ENCODE results near the gene SERP2.

The SERP2 gene

GRCh38 chr13:44435142-44435918 is 61.7 kb downstream of the SERP2 start:
- peak; percentile 91 for DNase-seq (ENCODE audit: low spot score)

GRCh38 chr13:44435919-44436510 is 62.4 kb downstream of the SERP2 start:
- no peak for DNase-seq (ENCODE audit: low spot score)

GRCh38 chr13:44436589-44437337 is 63.1 kb downstream of the SERP2 start:
- DNase-seq (ENCODE audit: low spot score): peak; percentile 25

- DNase-seq (ENCODE audit: low spot score): peak; percentile 63
Observed at GRCh38 chr13:44437356-44438233, 64.0 kb downstream of the SERP2 start.

GRCh38 chr13:44438234-44438579 is 64.6 kb downstream of the SERP2 start:
- DNase-seq (ENCODE audit: low spot score): no peak

GRCh38 chr13:44439452-44440024 is 65.9 kb downstream of the SERP2 start:
- no peak for DNase-seq (ENCODE audit: low spot score)

- DNase-seq (ENCODE audit: low spot score): no peak
Observed at GRCh38 chr13:44440046-44440608, 66.5 kb downstream of the SERP2 start.

Measured in CD4-positive, alpha-beta T cell treated with Interleukin-15 for 4 hours (primary cell).